Epithelial cell of esophagus (primary cell): Measurements from ENCODE around the gene C9orf40.

Experiments
- DNase-seq: peaks from one replicate; pipeline ENCODE4 v3.0.0; 2010; ENCODE audit warnings: low read depth
- H3K4me3 ChIP-seq: 2 replicates; pipeline ENCODE4 v1.5.1; 2011; ENCODE audit warnings: mild to moderate bottlenecking, low read length, control low read depth
- CTCF ChIP-seq: IDR thresholded peaks from 2 replicates; pipeline ENCODE4 v1.5.1; 2011; ENCODE audit warnings: low read depth, mild to moderate bottlenecking, low read length, control low read depth, inconsistent platforms; ENCODE audit not compliant: insufficient read depth; ENCODE audit errors: missing control alignments

The C9orf40 gene

GRCh38 chr9:74958587-74958986 is 5.9 kb upstream of the C9orf40 start:
- H3K4me3 ChIP-seq, result no peak overlapping the region
- no peak for DNase-seq
- no peak for TF ChIP-seq CTCF

- peak overlapping the region; percentile 68 for H3K4me3 ChIP-seq
- TF ChIP-seq CTCF, result no peak
- peak; percentile 3 for DNase-seq
Measured at GRCh38 chr9:74953235-74953751, 581 bp upstream of the C9orf40 start.

GRCh38 chr9:74951725-74952151 is 974 bp downstream of the C9orf40 start:
- peak overlapping the region; percentile 80 for H3K4me3 ChIP-seq
- TF ChIP-seq CTCF, result no peak
- peak; percentile 39 for DNase-seq

GRCh38 chr9:74951107-74951720 is 1.5 kb downstream of the C9orf40 start:
- no peak for DNase-seq
- H3K4me3 ChIP-seq, result peak overlapping the region; percentile 80
- TF ChIP-seq CTCF, result no peak

GRCh38 chr9:74949859-74950855 is 2.6 kb downstream of the C9orf40 start:
- no peak for TF ChIP-seq CTCF

GRCh38 chr9:74948937-74949336 is 3.8 kb downstream of the C9orf40 start:
- peak; percentile 9 for DNase-seq
- no peak overlapping the region for H3K4me3 ChIP-seq
- no peak for TF ChIP-seq CTCF

More at GRCh38 chr9:74949859-74950855, 2.6 kb downstream of the C9orf40 start:
- H3K4me3 ChIP-seq, result no peak overlapping the region
- DNase-seq, result no peak
